ENCODE results near the gene EFCAB11.

DNA sequence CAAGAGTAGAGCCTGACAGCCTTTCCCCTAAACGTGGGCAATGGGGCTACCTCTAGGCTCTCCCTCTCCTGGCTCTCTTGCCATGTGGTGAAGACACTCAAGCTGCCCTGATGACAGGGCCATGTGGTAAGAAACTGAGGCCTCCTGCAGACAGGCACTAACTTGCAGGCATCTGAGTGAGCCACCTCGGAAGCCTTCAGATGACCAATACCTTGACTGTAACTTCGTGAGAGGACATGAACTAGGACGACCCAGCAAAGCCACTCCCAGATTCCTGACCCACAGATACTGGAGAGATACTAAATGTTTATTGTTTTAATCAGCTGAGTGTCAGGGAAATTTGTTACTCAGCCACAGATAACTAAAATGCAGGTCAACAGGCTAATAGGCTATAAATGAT lies 96.4 kb downstream of the EFCAB11 start:
- TF ChIP-seq, protein P1, sequence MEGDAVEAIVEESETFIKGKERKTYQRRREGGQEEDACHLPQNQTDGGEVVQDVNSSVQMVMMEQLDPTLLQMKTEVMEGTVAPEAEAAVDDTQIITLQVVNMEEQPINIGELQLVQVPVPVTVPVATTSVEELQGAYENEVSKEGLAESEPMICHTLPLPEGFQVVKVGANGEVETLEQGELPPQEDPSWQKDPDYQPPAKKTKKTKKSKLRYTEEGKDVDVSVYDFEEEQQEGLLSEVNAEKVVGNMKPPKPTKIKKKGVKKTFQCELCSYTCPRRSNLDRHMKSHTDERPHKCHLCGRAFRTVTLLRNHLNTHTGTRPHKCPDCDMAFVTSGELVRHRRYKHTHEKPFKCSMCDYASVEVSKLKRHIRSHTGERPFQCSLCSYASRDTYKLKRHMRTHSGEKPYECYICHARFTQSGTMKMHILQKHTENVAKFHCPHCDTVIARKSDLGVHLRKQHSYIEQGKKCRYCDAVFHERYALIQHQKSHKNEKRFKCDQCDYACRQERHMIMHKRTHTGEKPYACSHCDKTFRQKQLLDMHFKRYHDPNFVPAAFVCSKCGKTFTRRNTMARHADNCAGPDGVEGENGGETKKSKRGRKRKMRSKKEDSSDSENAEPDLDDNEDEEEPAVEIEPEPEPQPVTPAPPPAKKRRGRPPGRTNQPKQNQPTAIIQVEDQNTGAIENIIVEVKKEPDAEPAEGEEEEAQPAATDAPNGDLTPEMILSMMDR (IDR thresholded peaks at IDR 0.05; ENCODE audit: low read length), result no peak
- no peak for TF ChIP-seq EZH2 (optimal IDR thresholded peaks at IDR 0.05; ENCODE audit: low read depth, low read length)

Data from MM.1S (cell line).